K562 (cell line): Measurements from ENCODE around the gene ALG6. TPM values are rescaled to one million over a fixed set of nuclear protein-coding genes. Genes with fewer than 3 reads are reported as not detected.

Experiments
- CTCFL ChIP-seq: IDR thresholded peaks from 2 replicates; pipeline ENCODE4 v1.6.1; 2011; ENCODE audit warnings: borderline replicate concordance, low read depth, mild to moderate bottlenecking, moderate library complexity, low read length; ENCODE audit not compliant: insufficient read depth, poor library complexity, severe bottlenecking
- ETV1 ChIP-seq: fragments of 450-650 bp; conservative IDR thresholded peaks from 2 replicates; pipeline ENCODE4 v1.6.1; 2016; ENCODE audit warnings: missing genetic modification characterization, control low read depth, low read depth, missing compliant biosample characterization
- FOS ChIP-seq: IDR thresholded peaks from 3 replicates; pipeline ENCODE4 v1.6.1; 2011; ENCODE audit not compliant: insufficient read length; ENCODE audit errors: extremely low read depth
- FOSL1 ChIP-seq: fragments of 200-800 bp; sonication (Bioruptor generic); conservative IDR thresholded peaks from 2 replicates; pipeline ENCODE4 v1.6.1; 2016; ENCODE audit warnings: missing genetic modification characterization, missing compliant biosample characterization
- HES1 ChIP-seq: fragments of 450-650 bp; IDR thresholded peaks from 2 replicates; pipeline ENCODE4 v1.6.1; 2016; ENCODE audit warnings: low read depth, mild to moderate bottlenecking, moderate library complexity
- ILF3 ChIP-seq: fragments of 450-650 bp; IDR thresholded peaks from 2 replicates; pipeline ENCODE4 v1.6.1; 2018; ENCODE audit warnings: antibody characterized with exemption, mild to moderate bottlenecking, moderate library complexity, borderline replicate concordance
- MLLT1 ChIP-seq, 2 experiments: fragments of 450-650 bp; IDR thresholded peaks; 2 replicates each; pipeline ENCODE4 v1.6.1; 2016
- NCOA1 ChIP-seq: fragments of 450-650 bp; IDR thresholded peaks from 2 replicates; pipeline ENCODE4 v1.6.1; 2016; ENCODE audit warnings: low read depth
- NFE2 ChIP-seq: IDR thresholded peaks from 2 replicates; pipeline ENCODE4 v1.6.1; 2014; ENCODE audit warnings: antibody characterized with exemption, low read depth
- SPI1 ChIP-seq: IDR thresholded peaks from 2 replicates; pipeline ENCODE4 v1.6.1; 2011; ENCODE audit warnings: low read depth, low read length, control low read depth, borderline replicate concordance
- SRSF9 ChIP-seq: fragments of 200-400 bp; formaldehyde crosslinking; IDR thresholded peaks from 2 replicates; pipeline ENCODE4 v1.6.1; 2017; ENCODE audit warnings: low read depth, low read length, borderline replicate concordance
- TCF3 ChIP-seq: sonication (generic); formaldehyde crosslinking; IDR thresholded peaks from 2 replicates; pipeline ENCODE4 v1.4.0; 2020; ENCODE audit warnings: mild to moderate bottlenecking, missing genetic modification reagents
- TEAD1 ChIP-seq, 2 experiments: fragments of 450-650 bp in 1 of 2; sonication (generic) in 1 of 2; formaldehyde crosslinking; IDR thresholded peaks; 2 replicates each; pipeline versions ENCODE4 v1.4.0 to v1.8.0; 2020 to 2022; ENCODE audit warnings: mild to moderate bottlenecking in 2 of 2, missing genetic modification reagents in 1 of 2
- TRIM28 ChIP-seq: fragments of 450-650 bp; IDR thresholded peaks from 2 replicates; pipeline ENCODE4 v1.6.1; 2017
- XRCC4 ChIP-seq: IDR thresholded peaks from one replicate; pipeline ENCODE4 v1.6.1; 2011; ENCODE audit not compliant: insufficient read depth, insufficient read length; ENCODE audit errors: extremely low read depth
- ZNF140 ChIP-seq: fragments of 250-450 bp; sonication (Bioruptor Pico); IDR thresholded peaks from 2 replicates; pipeline ENCODE4 v1.8.0; 2021; ENCODE audit warnings: moderate library complexity, mild to moderate bottlenecking, inconsistent platforms
- ZNF431 ChIP-seq: sonication (generic); formaldehyde crosslinking; IDR thresholded peaks from 2 replicates; pipeline ENCODE4 v1.8.0; 2022; ENCODE audit warnings: mild to moderate bottlenecking, missing genetic modification reagents
- ZNF695 ChIP-seq: fragments of 450-650 bp; formaldehyde crosslinking; IDR thresholded peaks from 2 replicates; pipeline ENCODE4 v1.4.0; 2020; ENCODE audit warnings: mild to moderate bottlenecking, moderate library complexity
- polyA plus RNA-seq, 8 experiments: library from polyadenylated mRNA; depleted of rRNA in 4 of 8; stranded (reverse) in 5 of 8; unstranded in 3 of 8; fragments of >200 nt; fragmentation: Nextera tagmentation in 2 of 8; fragmentation: Illumina TruSeq in 1 of 8; extraction: Ambion mirVana in 2 of 8; extraction: Trizol in 1 of 8; gene quantifications; 2 replicates each; pipeline versions ENCODE4 v1.2.1 to v1.2.3, GENCODE V29; 2011 to 2014; ENCODE audit warnings: inconsistent platforms in 1 of 8, missing spikeins in 1 of 8
- total RNA-seq, 7 experiments: library from RNA; depleted of rRNA in 6 of 7; stranded (reverse); fragments of >200 nt in 6 of 7; fragmentation: Illumina TruSeq in 2 of 7; extraction: Trizol in 2 of 7; gene quantifications; 2 replicates each; pipeline versions ENCODE4 v1.2.1 to v1.2.3, GENCODE V29; 2011 to 2021; ENCODE audit warnings: low replicate concordance in 1 of 7
- TF ChIP-seq, protein P1 (sequence below): sonication (generic); formaldehyde crosslinking; IDR thresholded peaks from 2 replicates; pipeline ENCODE4 v1.9.0; 2022; ENCODE audit warnings: mild to moderate bottlenecking, missing genetic modification reagents
- TF ChIP-seq, protein P2 (sequence below): sonication (generic); formaldehyde crosslinking; IDR thresholded peaks from 2 replicates; pipeline ENCODE4 v1.8.0; 2022; ENCODE audit warnings: missing genetic modification reagents, mild to moderate bottlenecking, borderline replicate concordance

ALG6 gene
- total and polyA plus RNA-seq, 9 of the 15 experiments (the other 6 are each of a cell fraction or from before 2014, with no cell fraction given), result 14.6 to 35.7 (median 23.3) TPM

- TF ChIP-seq CTCFL, result no peak
- TF ChIP-seq TEAD1 (CRISPR knock-in tag; IDR thresholded peaks at IDR 0.05), result no peak
- TF ChIP-seq ILF3, result no peak
- no peak for TF ChIP-seq MLLT1 (IDR thresholded peaks at IDR 0.05)
- TF ChIP-seq NFE2, result peak; percentile 50; the same call in 1 of the 2 replicates
- TF ChIP-seq SPI1, result no peak
- TF ChIP-seq TRIM28, result no peak
- TF ChIP-seq ZNF140 (CRISPR knock-in tag), result no peak
- TF ChIP-seq NCOA1, result no peak
- TF ChIP-seq ETV1 (tag), result no peak
- no peak for TF ChIP-seq ZNF695
- TF ChIP-seq ZNF431 (CRISPR knock-in tag), result no peak
- TF ChIP-seq XRCC4, result no peak
- TF ChIP-seq, protein P1, sequence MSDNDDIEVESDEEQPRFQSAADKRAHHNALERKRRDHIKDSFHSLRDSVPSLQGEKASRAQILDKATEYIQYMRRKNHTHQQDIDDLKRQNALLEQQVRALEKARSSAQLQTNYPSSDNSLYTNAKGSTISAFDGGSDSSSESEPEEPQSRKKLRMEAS (CRISPR knock-in tag), result no peak
- TF ChIP-seq, protein P2, sequence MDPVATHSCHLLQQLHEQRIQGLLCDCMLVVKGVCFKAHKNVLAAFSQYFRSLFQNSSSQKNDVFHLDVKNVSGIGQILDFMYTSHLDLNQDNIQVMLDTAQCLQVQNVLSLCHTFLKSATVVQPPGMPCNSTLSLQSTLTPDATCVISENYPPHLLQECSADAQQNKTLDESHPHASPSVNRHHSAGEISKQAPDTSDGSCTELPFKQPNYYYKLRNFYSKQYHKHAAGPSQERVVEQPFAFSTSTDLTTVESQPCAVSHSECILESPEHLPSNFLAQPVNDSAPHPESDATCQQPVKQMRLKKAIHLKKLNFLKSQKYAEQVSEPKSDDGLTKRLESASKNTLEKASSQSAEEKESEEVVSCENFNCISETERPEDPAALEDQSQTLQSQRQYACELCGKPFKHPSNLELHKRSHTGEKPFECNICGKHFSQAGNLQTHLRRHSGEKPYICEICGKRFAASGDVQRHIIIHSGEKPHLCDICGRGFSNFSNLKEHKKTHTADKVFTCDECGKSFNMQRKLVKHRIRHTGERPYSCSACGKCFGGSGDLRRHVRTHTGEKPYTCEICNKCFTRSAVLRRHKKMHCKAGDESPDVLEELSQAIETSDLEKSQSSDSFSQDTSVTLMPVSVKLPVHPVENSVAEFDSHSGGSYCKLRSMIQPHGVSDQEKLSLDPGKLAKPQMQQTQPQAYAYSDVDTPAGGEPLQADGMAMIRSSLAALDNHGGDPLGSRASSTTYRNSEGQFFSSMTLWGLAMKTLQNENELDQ, result no peak
- peak; percentile 92 for TF ChIP-seq HES1
- no peak for TF ChIP-seq SRSF9
- TF ChIP-seq TCF3 (CRISPR knock-in tag), result 0 out of 2 replicates have a peak, but pooled peaks have one; percentile 35
- TF ChIP-seq FOS, result no peak
- TF ChIP-seq FOSL1 (tag), result 0 out of 2 replicates have a peak, but pooled peaks have one; percentile 30
Measured at GRCh38 chr1:63403386-63403785, 36.0 kb downstream of the ALG6 start (continued).
